A204.1 (cell line): Measurements from ENCODE around the gene GALNT18.

Source experiments
- FAIRE-seq: peaks from 2 replicates; lab custom pipeline; 2012; peaks lifted over from hg19 to GRCh38; lab: Jason Lieb, UNC

The GALNT18 gene

GRCh38 chr11:11563200-11563975, 58.4 kb downstream of the GALNT18 start:
- FAIRE-seq, result no peak

- no peak for FAIRE-seq
These were observed 59.8 kb downstream of the GALNT18 start for GRCh38 chr11:11561991-11562390.

- no peak for FAIRE-seq
These were observed 63.0 kb downstream of the GALNT18 start for GRCh38 chr11:11558826-11559225.

- FAIRE-seq, result no peak
These were observed 63.4 kb downstream of the GALNT18 start for GRCh38 chr11:11558396-11558795.

- no peak for FAIRE-seq
These were observed 66.6 kb downstream of the GALNT18 start for GRCh38 chr11:11555208-11555607.

GRCh38 chr11:11553573-11553972, 68.2 kb downstream of the GALNT18 start:
- no peak for FAIRE-seq

GRCh38 chr11:11552529-11553087, 69.2 kb downstream of the GALNT18 start:
- no peak for FAIRE-seq

- FAIRE-seq, result no peak
These were observed 71.3 kb downstream of the GALNT18 start for GRCh38 chr11:11550534-11550933.

- FAIRE-seq, result no peak
These were observed 76.2 kb downstream of the GALNT18 start for GRCh38 chr11:11545285-11546275.

- FAIRE-seq, result no peak
These were observed 78.1 kb downstream of the GALNT18 start for GRCh38 chr11:11543656-11544055.

- FAIRE-seq, result no peak
These were observed 81.6 kb downstream of the GALNT18 start for GRCh38 chr11:11540157-11540556.

GRCh38 chr11:11538277-11538960, 83.4 kb downstream of the GALNT18 start:
- no peak for FAIRE-seq

- no peak for FAIRE-seq
These were observed 83.9 kb downstream of the GALNT18 start for GRCh38 chr11:11537871-11538270.

GRCh38 chr11:11537372-11537771, 84.4 kb downstream of the GALNT18 start:
- FAIRE-seq, result no peak

GRCh38 chr11:11536650-11537049, 85.2 kb downstream of the GALNT18 start:
- FAIRE-seq, result no peak

GRCh38 chr11:11535611-11536010, 86.2 kb downstream of the GALNT18 start:
- no peak for FAIRE-seq

- no peak for FAIRE-seq
These were observed 86.8 kb downstream of the GALNT18 start for GRCh38 chr11:11534981-11535380.

- FAIRE-seq, result no peak
These were observed 88.1 kb downstream of the GALNT18 start for GRCh38 chr11:11533751-11534150.

GRCh38 chr11:11533057-11533456, 88.7 kb downstream of the GALNT18 start:
- no peak for FAIRE-seq

- FAIRE-seq, result no peak
These were observed 89.2 kb downstream of the GALNT18 start for GRCh38 chr11:11532574-11532973.

GRCh38 chr11:11531131-11531908, 90.5 kb downstream of the GALNT18 start:
- no peak for FAIRE-seq
